ENCODE results near the gene FAM186B. TPM values are rescaled to one million over a fixed set of nuclear protein-coding genes. Genes with fewer than 3 reads are reported as not detected.

The FAM186B gene
- polyA plus RNA-seq, 3 donors, result not detected

DNA sequence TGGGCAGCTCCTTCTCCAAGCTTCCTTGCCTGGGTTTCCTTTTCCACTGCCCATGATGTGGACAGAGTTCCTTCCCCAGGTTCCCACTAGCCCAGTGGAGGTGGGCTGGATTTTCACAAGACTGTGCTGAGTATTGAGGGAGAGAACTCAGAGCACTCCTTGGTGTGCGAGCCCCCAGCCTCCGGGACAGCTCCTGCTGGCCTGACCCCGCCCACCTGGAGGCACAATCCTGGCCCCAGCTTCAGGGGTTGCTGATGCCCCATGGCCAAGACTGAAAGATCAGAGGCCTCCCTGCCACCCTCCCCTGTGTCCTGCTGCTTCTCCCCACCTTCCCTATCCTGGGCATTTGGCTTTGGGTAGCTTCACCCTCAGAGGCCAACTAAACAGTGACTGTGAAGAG is 59.0 kb downstream of the FAM186B start:
- no peak overlapping the region for H2AFZ ChIP-seq (ENCODE audit: insufficient read depth, low read depth, low read length, poor library complexity, severe bottlenecking)
- H3K9me3 ChIP-seq (replicated peaks in 1 of 2; ENCODE audit: control insufficient read depth in 1 of 2, insufficient read depth in 1 of 2, low read length in 2 of 2), result no peaks in the 10 kb centered on the region
- TF ChIP-seq, protein P1, sequence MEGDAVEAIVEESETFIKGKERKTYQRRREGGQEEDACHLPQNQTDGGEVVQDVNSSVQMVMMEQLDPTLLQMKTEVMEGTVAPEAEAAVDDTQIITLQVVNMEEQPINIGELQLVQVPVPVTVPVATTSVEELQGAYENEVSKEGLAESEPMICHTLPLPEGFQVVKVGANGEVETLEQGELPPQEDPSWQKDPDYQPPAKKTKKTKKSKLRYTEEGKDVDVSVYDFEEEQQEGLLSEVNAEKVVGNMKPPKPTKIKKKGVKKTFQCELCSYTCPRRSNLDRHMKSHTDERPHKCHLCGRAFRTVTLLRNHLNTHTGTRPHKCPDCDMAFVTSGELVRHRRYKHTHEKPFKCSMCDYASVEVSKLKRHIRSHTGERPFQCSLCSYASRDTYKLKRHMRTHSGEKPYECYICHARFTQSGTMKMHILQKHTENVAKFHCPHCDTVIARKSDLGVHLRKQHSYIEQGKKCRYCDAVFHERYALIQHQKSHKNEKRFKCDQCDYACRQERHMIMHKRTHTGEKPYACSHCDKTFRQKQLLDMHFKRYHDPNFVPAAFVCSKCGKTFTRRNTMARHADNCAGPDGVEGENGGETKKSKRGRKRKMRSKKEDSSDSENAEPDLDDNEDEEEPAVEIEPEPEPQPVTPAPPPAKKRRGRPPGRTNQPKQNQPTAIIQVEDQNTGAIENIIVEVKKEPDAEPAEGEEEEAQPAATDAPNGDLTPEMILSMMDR (IDR thresholded peaks at IDR 0.05), result no peak
- H3K4me3 ChIP-seq (replicated peaks in 1 of 3; ENCODE audit: low read depth in 2 of 3, low read length in 3 of 3), result no peak overlapping the region
- H3K36me3 ChIP-seq (replicated peaks in 1 of 2; ENCODE audit: control insufficient read depth in 1 of 2, insufficient read depth in 2 of 2, low read length in 2 of 2), result no peaks in the 10 kb centered on the region
- no peak overlapping the region for H3K4me3 Mint-ChIP-seq
- H3K4me2 ChIP-seq (replicated peaks; ENCODE audit: extremely low read depth, low read length, poor library complexity, severe bottlenecking), result no peak overlapping the region
- H3K27me3 ChIP-seq (ENCODE audit: control insufficient read depth in 2 of 2, insufficient read depth in 2 of 2, low read length in 2 of 2), result peaks cover 4 to 65% of the 10 kb centered on the region in 2 donors
- peaks cover 2 to 8% of the 10 kb centered on the region in 2 donors for H3K36me3 Mint-ChIP-seq
- H3K4me1 Mint-ChIP-seq, result peaks cover 10% of the 10 kb centered on the region
- whole genome bisulfite sequencing (ENCODE audit: insufficient coverage), result 87% methylated on average over 3 of the region's 3 CpGs
- H3K27ac ChIP-seq (ENCODE audit: low read depth in 1 of 2, low read length in 2 of 2), result no peak overlapping the region
- H3K79me2 ChIP-seq (ENCODE audit: insufficient read depth, low read length), result no peaks in the 10 kb centered on the region
- H4K20me1 ChIP-seq (ENCODE audit: insufficient read depth, low read length), result peaks cover 2% of the 10 kb centered on the region
- H3K27ac Mint-ChIP-seq, result peak overlapping the region in 1 of 7 donors; percentile 76
- peaks cover 66 to 90% (median 70%) of the 10 kb centered on the region in 3 donors for H3K27me3 Mint-ChIP-seq (ENCODE audit: low read depth in 3 of 3)
- intact Hi-C loops (cut with micrococcal nuclease), result no loop called here
- no peak overlapping the region for H3K9ac ChIP-seq (ENCODE audit: insufficient read depth, low read length, poor library complexity, severe bottlenecking)
- H3K9me3 Mint-ChIP-seq, result peaks cover 0 to 4% (median 1%) of the 10 kb centered on the region in 7 donors
- H3K4me1 ChIP-seq (ENCODE audit: control insufficient read depth in 1 of 2, insufficient read depth in 2 of 2, low read length in 2 of 2), result peaks cover 11 to 12% of the 10 kb centered on the region in 2 donors
- no peak for DNase-seq

DNA sequence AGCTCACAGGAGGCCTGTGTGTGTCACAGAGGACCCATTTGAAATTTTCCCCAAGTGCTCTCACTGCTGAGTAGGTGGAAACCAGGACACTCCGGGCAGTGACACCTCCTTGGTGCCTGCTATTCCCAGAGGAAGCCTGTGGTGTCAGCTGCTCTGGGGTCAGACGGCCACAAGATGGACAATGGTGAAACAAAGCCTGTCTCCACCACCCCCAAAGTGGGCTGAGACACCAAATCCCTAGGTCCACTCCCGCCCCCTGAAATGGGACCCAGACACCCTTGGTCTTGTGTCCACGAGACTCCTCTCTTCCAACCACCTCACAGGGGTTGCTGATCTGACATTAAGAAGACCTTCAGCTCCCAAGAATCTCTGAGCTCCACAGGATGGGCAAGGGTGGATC is 59.6 kb downstream of the FAM186B start:
- DNase-seq, result no peak
- peaks cover 10% of the 10 kb centered on the region for H3K4me1 Mint-ChIP-seq
- peaks cover 6 to 12% of the 10 kb centered on the region in 2 donors for H3K36me3 Mint-ChIP-seq
- Histone ChIP-seq H3K4me3 (replicated peaks in 1 of 3; ENCODE audit: low read depth in 2 of 3, low read length in 3 of 3) (no peak overlapping the region), H3K27ac (ENCODE audit: low read depth in 1 of 2, low read length in 2 of 2) (no peak overlapping the region), H4K20me1 (ENCODE audit: insufficient read depth, low read length) (peaks cover 7% of the 10 kb centered on the region), H3K9me3 (replicated peaks in 1 of 2; ENCODE audit: control insufficient read depth in 1 of 2, insufficient read depth in 1 of 2, low read length in 2 of 2) (no peaks in the 10 kb centered on the region), H3K9ac (ENCODE audit: insufficient read depth, low read length, poor library complexity, severe bottlenecking) (no peak overlapping the region), H3K4me2 (replicated peaks; ENCODE audit: extremely low read depth, low read length, poor library complexity, severe bottlenecking) (no peak overlapping the region), H3K27me3 (ENCODE audit: control insufficient read depth in 2 of 2, insufficient read depth in 2 of 2, low read length in 2 of 2) (peaks cover 4 to 70% of the 10 kb centered on the region in 2 donors), H2AFZ (ENCODE audit: insufficient read depth, low read depth, low read length, poor library complexity, severe bottlenecking) (no peak overlapping the region), H3K4me1 (ENCODE audit: control insufficient read depth in 1 of 2, insufficient read depth in 2 of 2, low read length in 2 of 2) (peaks cover 11 to 12% of the 10 kb centered on the region in 2 donors), H3K79me2 (ENCODE audit: insufficient read depth, low read length) (no peaks in the 10 kb centered on the region), H3K36me3 (replicated peaks in 1 of 2; ENCODE audit: control insufficient read depth in 1 of 2, insufficient read depth in 2 of 2, low read length in 2 of 2) (no peaks in the 10 kb centered on the region)
- no peak overlapping the region for H3K27ac Mint-ChIP-seq
- intact Hi-C loops (cut with micrococcal nuclease), result no loop called here
- TF ChIP-seq, protein P1 (IDR thresholded peaks at IDR 0.05), result no peak
- WGBS (ENCODE audit: insufficient coverage), result 96% methylated on average over 3 of the region's 4 CpGs
- H3K27me3 Mint-ChIP-seq (ENCODE audit: low read depth in 3 of 3), result peaks cover 71 to 91% (median 72%) of the 10 kb centered on the region in 3 donors
- peaks cover 0 to 4% (median 1%) of the 10 kb centered on the region in 7 donors for H3K9me3 Mint-ChIP-seq
- H3K4me3 Mint-ChIP-seq, result no peak overlapping the region

Data from CD14-positive monocyte (primary cell).